GM19324 (cell line): ENCODE measurements around the gene C20orf96.
"Not testable (repeated sequence)": the region's sequence is repeated elsewhere in the genome, so short reads cannot be mapped to it uniquely, and the experiment has no call there.

Source experiments
- ATAC-seq: cut with Tn5 transposase; IDR thresholded peaks from one replicate; pipeline ENCODE4 v1.9.1; 2021; ENCODE audit warnings: mild to moderate bottlenecking, moderate library complexity; ENCODE audit not compliant: unreplicated experiment, low FRiP score

C20orf96 gene

DNA sequence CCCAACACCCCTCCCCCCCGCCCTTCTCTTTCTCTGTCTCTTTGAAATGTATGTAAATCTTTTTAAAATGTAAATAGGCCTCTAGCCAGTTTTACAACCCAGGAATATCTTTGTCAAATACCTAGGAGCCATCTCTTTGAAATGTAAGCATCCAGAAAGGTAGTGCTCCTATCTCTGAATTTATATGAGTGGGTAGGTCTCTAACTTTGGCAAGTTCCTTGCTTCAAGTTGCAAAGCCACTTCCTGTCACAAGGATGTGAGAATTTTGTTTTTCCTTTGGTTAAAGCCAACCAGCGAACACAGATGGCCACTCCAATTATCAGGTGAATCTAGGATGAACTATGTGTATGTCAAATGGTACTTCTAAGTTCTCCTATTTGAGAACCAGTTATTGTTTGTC lies 39.2 kb downstream of the C20orf96 start:
- no peak for ATAC-seq

DNA sequence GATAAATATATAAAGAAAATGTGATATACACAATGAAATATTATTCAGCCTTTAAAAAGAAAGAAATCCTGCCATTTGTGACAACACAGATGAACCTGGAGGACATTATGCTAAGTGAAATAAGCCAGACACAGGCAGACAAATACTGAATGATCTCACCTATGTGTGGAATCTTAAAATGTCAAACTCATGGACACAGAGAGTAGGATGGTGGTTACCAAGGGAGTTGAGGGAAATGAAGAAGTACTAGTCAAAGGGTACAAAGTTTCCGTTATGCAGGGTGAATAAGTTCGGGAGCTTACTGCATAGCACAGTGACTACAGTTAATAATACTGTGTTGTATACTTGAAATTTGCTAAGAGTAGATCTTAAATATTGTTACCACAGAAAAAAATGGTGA lies 47.6 kb downstream of the C20orf96 start:
- no peak for ATAC-seq

DNA sequence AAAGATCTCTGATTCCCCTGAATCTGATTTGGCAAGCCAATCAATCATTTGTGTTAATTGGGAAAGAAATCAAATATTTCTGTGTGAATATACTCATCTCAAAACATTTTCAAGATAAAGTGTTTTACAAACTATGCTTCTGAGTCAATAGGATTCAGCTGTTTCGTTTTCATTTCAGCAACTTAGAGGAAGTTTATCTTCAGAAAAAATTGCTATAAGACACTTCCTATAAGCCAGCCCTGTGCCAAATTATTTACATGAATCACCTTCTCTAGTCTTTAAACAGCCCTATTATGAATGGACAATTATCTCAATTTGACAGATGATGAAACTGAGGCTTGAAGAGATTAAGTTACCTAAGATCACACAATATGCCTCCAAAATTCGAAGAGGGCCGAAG lies 52.6 kb downstream of the C20orf96 start:
- ATAC-seq: no peak

DNA sequence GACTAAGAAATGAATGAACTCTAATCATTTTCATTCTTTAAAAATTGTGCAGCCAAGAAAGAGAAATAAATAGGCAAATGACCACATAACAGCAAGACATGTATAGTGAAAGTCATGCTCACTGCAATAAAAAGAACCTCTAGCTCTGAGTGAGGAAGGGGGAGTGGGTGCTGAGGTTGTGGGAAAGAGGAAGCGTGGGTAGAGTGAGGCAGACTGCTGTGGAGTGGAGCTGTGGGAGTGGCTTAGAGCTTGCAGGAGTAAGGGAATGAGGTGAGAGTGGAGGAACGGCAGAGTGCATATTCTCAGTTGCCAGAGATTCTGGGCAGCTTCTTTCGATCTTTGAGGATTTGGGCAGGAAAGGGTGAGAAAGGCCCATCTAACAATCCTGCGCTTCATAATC lies 53.1 kb downstream of the C20orf96 start:
- ATAC-seq: no peak

DNA sequence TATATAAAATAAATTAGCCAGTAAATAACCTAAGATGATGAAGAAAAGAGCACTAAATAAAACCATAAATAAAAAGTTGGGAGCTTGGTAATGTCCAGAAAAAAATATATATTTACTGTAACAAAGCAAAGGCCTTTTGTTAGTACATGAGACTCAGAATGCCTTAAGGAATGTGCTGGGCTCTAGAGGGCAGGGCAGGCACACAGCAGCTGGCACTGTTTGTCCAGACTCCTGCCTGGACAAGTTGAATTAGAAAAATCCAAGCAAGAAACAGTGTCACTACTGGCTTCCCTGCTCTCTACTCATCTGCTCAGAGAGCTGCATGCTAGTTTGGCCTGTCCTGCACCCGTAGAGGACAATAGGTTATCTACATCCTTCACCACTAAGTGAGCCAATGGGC lies 54.7 kb downstream of the C20orf96 start:
- no peak for ATAC-seq

DNA sequence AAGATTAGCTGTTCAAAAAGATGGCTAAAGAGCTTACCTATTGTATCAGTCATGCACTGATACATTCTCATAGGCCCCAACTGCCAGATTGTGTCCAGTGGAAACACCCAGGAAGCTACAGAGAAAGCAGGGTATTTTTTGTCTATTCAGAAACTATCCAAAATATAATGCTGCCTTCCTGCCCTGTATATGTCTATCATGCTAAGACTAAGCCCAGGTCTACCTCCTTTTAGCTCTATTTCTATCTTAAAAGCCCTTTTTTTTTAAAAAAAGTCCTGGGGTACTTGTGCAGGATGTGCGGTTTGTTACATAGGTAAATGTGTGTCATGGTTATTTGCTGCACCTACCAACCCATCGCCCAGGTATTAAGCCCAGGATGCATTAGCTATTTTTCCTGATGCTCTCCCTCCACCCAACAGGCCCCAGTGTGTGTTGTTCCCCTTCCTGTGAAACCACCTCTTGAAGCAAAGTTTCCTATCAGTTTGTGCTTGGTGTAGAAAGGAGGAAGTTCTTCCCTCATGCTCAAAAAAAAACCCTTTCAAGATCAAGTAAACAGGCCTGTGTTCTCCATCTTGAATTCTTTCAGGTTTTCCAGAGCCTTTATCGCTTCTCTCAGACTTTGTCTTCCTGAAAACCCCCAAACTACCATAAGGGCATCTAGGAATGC lies 63.0 kb downstream of the C20orf96 start:
- ATAC-seq: no peak

DNA sequence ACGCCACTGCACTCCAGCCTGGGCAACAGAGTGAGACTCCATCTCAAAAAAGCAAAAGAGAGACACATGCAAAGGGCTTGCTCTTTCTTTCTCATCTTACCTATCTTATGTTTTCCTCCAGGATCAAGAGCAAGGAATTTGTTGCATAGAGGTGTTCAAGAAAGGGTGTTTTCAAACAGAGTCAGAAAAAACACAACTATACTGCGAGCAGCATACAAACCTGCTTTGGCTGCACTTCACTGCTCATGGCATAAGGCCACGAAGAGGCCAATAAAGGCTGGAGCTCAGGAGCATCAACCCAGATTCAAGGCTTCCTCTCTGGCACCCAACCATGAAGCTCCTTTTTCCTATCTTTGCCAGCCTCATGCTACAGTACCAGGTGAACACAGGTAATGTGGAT lies 63.6 kb downstream of the C20orf96 start, which contains the start of gene DEFB129:
TSS of gene DEFB129 (plus strand) at position 301 of the 400 bp plus-strand sequence. CDS start at position 332, 31 bp downstream.
- ATAC-seq: no peak

DNA sequence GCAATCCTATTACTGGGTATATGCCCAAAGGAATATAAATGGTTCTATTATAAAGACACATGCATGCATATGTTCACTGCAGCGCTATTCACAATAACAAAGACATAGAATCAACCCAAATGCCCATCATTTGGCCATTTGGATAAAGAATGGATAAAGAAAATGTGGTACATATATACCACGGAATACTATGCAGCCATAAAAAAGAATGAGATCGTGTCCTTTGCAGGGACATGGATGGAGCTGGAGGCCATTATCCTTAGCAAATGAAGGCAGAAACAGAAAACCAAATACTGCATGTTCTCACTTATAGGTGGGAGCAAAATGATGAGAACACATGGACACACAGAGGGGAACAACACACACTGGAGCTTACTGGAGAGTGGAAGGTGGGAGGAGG lies 64.7 kb downstream of the C20orf96 start:
- not testable (repeated sequence) for ATAC-seq

DNA sequence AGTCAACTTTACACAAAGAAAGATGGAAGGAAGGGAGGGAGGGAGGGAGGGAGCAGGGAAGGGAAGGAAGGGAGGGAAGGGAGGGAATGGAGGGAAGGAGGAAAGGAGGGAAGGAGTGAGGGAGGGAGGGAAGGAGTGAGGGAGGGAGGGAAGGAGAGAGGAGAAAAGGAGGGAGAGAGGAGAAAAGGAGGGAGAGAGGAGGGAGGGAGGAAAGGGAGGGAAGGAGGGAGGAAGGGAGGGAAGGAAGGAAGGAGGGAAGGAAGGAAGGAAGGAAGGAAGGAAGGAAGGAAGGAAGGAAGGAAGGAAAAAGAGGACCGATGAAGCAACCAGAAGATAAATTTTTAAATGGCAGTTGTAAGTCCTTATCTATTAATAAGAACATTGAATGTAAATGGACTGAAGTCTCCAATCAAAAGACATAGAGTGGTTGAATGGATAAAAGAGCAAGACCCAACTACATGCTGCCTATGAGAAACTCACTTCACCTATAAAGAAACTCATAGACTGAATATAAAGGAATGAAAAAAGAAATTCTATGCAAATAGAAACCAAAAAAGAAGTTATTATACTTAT lies 69.2 kb downstream of the C20orf96 start:
- ATAC-seq: no peak
